Liver (tissue), 9 donors: ENCODE measurements around the gene MADD. TPM values are rescaled to one million over a fixed set of nuclear protein-coding genes. Genes with fewer than 3 reads are reported as not detected.
A peak's percentile ranks its signal among the peaks of the same experiment; 100 is the strongest.

Experiments
- DNase-seq: peaks from one replicate; pipeline ENCODE4 v3.0.0-alpha.2; 2017; ENCODE audit warnings: low spot score
- H3K27ac ChIP-seq, 2 donors: one replicate each; pipeline ENCODE4 v1.7.0; 2013; ENCODE audit warnings: inconsistent platforms in 2 of 2, low read length in 2 of 2, control low read depth in 1 of 2, low read depth in 1 of 2, mild to moderate bottlenecking in 1 of 2
- H3K27me3 ChIP-seq, 4 donors: one replicate each; pipeline versions ENCODE4 v1.6.1 to v1.7.0; 2013; ENCODE audit warnings: low read length in 3 of 4, inconsistent platforms in 1 of 4, mild to moderate bottlenecking in 1 of 4, moderate library complexity in 1 of 4; ENCODE audit not compliant: control insufficient read depth in 4 of 4, insufficient read depth in 4 of 4
- H3K36me3 ChIP-seq, 4 donors: one replicate each; pipeline versions ENCODE4 v1.6.1 to v1.7.0; 2013; ENCODE audit warnings: low read length in 3 of 4, mild to moderate bottlenecking in 3 of 4, low read depth in 1 of 4, moderate library complexity in 1 of 4; ENCODE audit not compliant: control insufficient read depth in 4 of 4, insufficient read depth in 3 of 4
- H3K4me1 ChIP-seq, 4 donors: one replicate each; pipeline versions ENCODE4 v1.6.1 to v1.7.0; 2013; ENCODE audit warnings: low read length in 3 of 4, mild to moderate bottlenecking in 3 of 4, moderate library complexity in 1 of 4; ENCODE audit not compliant: control insufficient read depth in 4 of 4, insufficient read depth in 4 of 4
- H3K4me3 ChIP-seq, 3 donors: one replicate each; pipeline versions ENCODE4 v1.6.1 to v1.7.0; 2013; ENCODE audit warnings: low read length in 3 of 3, control low read depth in 1 of 3, low read depth in 1 of 3, mild to moderate bottlenecking in 1 of 3
- H3K9ac ChIP-seq, 2 donors: one replicate each; pipeline ENCODE4 v1.7.0; 2013; ENCODE audit warnings: low read length in 2 of 2, mild to moderate bottlenecking in 2 of 2, moderate library complexity in 2 of 2, control low read depth in 1 of 2, low read depth in 1 of 2
- H3K9me3 ChIP-seq, 4 donors: one replicate each; pipeline versions ENCODE4 v1.6.1 to v1.7.0; 2013; ENCODE audit warnings: low read length in 3 of 4; ENCODE audit not compliant: control insufficient read depth in 4 of 4
- EGR1 ChIP-seq, 2 donors: IDR thresholded peaks; 2 replicates each; pipeline ENCODE4 v1.6.1; 2016 to 2018; ENCODE audit warnings: antibody characterized with exemption in 2 of 2, low read depth in 2 of 2
- FOXA2 ChIP-seq: IDR thresholded peaks from 2 replicates; pipeline ENCODE4 v1.6.1; 2016; ENCODE audit warnings: antibody characterized with exemption
- GABPA ChIP-seq, 2 donors: IDR thresholded peaks in 1 of 2; conservative IDR thresholded peaks in 1 of 2; 2 replicates each; pipeline ENCODE4 v1.6.1; 2016; ENCODE audit warnings: antibody characterized with exemption in 2 of 2, mild to moderate bottlenecking in 1 of 2, moderate library complexity in 1 of 2
- HNF4A ChIP-seq, 2 donors: conservative IDR thresholded peaks; 2 replicates each; pipeline ENCODE4 v1.6.1; 2016; ENCODE audit warnings: antibody characterized with exemption in 2 of 2, mild to moderate bottlenecking in 2 of 2
- HNF4G ChIP-seq: IDR thresholded peaks from 2 replicates; pipeline ENCODE4 v1.6.1; 2016; ENCODE audit warnings: antibody characterized with exemption
- JUND ChIP-seq, 2 donors: IDR thresholded peaks; 2 replicates each; pipeline ENCODE4 v1.6.1; 2016; ENCODE audit warnings: antibody characterized with exemption in 2 of 2
- NR2F2 ChIP-seq: IDR thresholded peaks from 2 replicates; pipeline ENCODE4 v1.6.1; 2016; ENCODE audit warnings: antibody characterized with exemption
- RAD21 ChIP-seq, 2 donors: IDR thresholded peaks; 2 replicates each; pipeline ENCODE4 v1.6.1; 2016; ENCODE audit warnings: antibody characterized with exemption in 2 of 2, mild to moderate bottlenecking in 2 of 2
- SP1 ChIP-seq: IDR thresholded peaks from 2 replicates; pipeline ENCODE4 v1.6.1; 2018; ENCODE audit warnings: antibody characterized with exemption, mild to moderate bottlenecking
- TAF1 ChIP-seq: conservative IDR thresholded peaks from 2 replicates; pipeline ENCODE4 v1.6.1; 2016; ENCODE audit warnings: antibody characterized with exemption, mild to moderate bottlenecking
- YY1 ChIP-seq: IDR thresholded peaks from 2 replicates; pipeline ENCODE4 v1.6.1; 2016; ENCODE audit warnings: antibody characterized with exemption, mild to moderate bottlenecking
- WGBS: extraction: QIAGEN DNeasy Blood & Tissue Kit; methylation state at CpG from one replicate; pipeline ENCODE4 v1.1.7; 2013; 5-methylcytosine and 5-hydroxymethylcytosine counted together
- polyA plus RNA-seq, 2 donors: library from polyadenylated mRNA; stranded (reverse) in 1 of 2; unstranded in 1 of 2; fragments of 200-250 nt in 1 of 2; fragments of >200 nt in 1 of 2; fragmentation: Nextera tagmentation in 1 of 2; extraction: Ambion mirVana in 1 of 2; gene quantifications; one replicate each; pipeline versions ENCODE4 v1.2.1 to v1.2.3, GENCODE V29; 2013 to 2015
- total RNA-seq, 2 donors: library from RNA; depleted of rRNA; stranded (reverse); fragments of >200 nt; gene quantifications; one replicate each; pipeline ENCODE4 v1.2.3, GENCODE V29; 2014
- TF ChIP-seq, protein P1 (sequence below): IDR thresholded peaks from 2 replicates; pipeline ENCODE4 v1.6.1; 2016; ENCODE audit warnings: antibody characterized with exemption
- TF ChIP-seq, protein P2 (sequence below): IDR thresholded peaks from 2 replicates; pipeline ENCODE4 v1.6.1; 2016; ENCODE audit warnings: antibody characterized with exemption
- TF ChIP-seq, protein P3 (sequence below): IDR thresholded peaks from 2 replicates; pipeline ENCODE4 v1.6.1; 2016; ENCODE audit warnings: antibody characterized with exemption, mild to moderate bottlenecking
- TF ChIP-seq, protein P4 (sequence below): IDR thresholded peaks from 2 replicates; pipeline ENCODE4 v1.6.1; 2016; ENCODE audit warnings: antibody characterized with exemption
- donor health status: healthy.
- donor health status: healthy.
- donor health status: healthy.
- donor health status: healthy.
- donor health status: healthy.

The MADD gene
- total and polyA plus RNA-seq, 4 donors = 9.9 to 20.5 (median 11.1) TPM

DNA sequence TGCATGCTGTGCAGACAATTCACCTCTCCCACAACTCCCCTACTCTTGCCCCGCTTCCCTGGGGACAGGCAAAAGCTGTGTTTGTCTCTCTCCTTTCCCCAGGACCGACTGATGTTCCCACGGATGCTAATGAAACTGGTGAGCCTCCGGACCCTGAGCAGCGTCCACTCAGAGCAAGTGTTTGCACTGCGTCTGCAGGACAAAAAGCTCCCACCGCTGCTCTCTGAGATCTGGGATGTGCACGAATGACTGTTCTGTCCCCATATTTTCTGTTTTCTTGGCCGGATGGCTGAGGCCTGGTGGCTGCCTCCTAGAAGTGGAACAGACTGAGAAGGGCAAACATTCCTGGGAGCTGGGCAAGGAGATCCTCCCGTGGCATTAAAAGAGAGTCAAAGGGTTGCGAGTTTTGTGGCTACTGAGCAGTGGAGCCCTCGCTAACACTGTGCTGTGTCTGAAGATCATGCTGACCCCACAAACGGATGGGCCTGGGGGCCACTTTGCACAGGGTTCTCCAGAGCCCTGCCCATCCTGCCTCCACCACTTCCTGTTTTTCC lies 1.4 kb upstream of the MADD start:
- TF ChIP-seq EGR1 (IDR thresholded peaks at IDR 0.05; ENCODE audit: low read depth in 2 of 2) (no peak), HNF4G (no peak), FOXA2 (no peak), YY1 (no peak), JUND (IDR thresholded peaks at IDR 0.05) (no peak), NR2F2 (no peak), GABPA (IDR thresholded peaks at IDR 0.05 in 1 of 2, conservative IDR thresholded peaks at IDR 0.05 in 1 of 2) (no peak), TAF1 (no peak), SP1 (no peak)
- TF ChIP-seq, protein P1, sequence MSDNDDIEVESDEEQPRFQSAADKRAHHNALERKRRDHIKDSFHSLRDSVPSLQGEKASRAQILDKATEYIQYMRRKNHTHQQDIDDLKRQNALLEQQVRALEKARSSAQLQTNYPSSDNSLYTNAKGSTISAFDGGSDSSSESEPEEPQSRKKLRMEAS = no peak
- TF ChIP-seq, protein P2, sequence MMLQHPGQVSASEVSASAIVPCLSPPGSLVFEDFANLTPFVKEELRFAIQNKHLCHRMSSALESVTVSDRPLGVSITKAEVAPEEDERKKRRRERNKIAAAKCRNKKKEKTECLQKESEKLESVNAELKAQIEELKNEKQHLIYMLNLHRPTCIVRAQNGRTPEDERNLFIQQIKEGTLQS = no peak
- TF ChIP-seq, protein P3, sequence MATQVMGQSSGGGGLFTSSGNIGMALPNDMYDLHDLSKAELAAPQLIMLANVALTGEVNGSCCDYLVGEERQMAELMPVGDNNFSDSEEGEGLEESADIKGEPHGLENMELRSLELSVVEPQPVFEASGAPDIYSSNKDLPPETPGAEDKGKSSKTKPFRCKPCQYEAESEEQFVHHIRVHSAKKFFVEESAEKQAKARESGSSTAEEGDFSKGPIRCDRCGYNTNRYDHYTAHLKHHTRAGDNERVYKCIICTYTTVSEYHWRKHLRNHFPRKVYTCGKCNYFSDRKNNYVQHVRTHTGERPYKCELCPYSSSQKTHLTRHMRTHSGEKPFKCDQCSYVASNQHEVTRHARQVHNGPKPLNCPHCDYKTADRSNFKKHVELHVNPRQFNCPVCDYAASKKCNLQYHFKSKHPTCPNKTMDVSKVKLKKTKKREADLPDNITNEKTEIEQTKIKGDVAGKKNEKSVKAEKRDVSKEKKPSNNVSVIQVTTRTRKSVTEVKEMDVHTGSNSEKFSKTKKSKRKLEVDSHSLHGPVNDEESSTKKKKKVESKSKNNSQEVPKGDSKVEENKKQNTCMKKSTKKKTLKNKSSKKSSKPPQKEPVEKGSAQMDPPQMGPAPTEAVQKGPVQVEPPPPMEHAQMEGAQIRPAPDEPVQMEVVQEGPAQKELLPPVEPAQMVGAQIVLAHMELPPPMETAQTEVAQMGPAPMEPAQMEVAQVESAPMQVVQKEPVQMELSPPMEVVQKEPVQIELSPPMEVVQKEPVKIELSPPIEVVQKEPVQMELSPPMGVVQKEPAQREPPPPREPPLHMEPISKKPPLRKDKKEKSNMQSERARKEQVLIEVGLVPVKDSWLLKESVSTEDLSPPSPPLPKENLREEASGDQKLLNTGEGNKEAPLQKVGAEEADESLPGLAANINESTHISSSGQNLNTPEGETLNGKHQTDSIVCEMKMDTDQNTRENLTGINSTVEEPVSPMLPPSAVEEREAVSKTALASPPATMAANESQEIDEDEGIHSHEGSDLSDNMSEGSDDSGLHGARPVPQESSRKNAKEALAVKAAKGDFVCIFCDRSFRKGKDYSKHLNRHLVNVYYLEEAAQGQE = no peak
- TF ChIP-seq, protein P4, sequence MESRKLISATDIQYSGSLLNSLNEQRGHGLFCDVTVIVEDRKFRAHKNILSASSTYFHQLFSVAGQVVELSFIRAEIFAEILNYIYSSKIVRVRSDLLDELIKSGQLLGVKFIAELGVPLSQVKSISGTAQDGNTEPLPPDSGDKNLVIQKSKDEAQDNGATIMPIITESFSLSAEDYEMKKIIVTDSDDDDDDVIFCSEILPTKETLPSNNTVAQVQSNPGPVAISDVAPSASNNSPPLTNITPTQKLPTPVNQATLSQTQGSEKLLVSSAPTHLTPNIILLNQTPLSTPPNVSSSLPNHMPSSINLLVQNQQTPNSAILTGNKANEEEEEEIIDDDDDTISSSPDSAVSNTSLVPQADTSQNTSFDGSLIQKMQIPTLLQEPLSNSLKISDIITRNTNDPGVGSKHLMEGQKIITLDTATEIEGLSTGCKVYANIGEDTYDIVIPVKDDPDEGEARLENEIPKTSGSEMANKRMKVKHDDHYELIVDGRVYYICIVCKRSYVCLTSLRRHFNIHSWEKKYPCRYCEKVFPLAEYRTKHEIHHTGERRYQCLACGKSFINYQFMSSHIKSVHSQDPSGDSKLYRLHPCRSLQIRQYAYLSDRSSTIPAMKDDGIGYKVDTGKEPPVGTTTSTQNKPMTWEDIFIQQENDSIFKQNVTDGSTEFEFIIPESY = no peak
- H3K4me1 ChIP-seq = peaks cover 0 to 28% (median 20%) of the 10 kb centered on the region in 4 donors
- no peak overlapping the region for H3K4me3 ChIP-seq
- WGBS = 67% methylated on average over 13 of the region's 13 CpGs
- no peaks in the 10 kb centered on the region for H3K27me3 ChIP-seq
- peak overlapping the region; percentile 88 to 97 for H3K27ac ChIP-seq
- H3K9ac ChIP-seq = no peak overlapping the region
- H3K36me3 ChIP-seq = peaks cover 0 to 4% (median 3%) of the 10 kb centered on the region in 4 donors
- no peaks in the 10 kb centered on the region for H3K9me3 ChIP-seq
- no peak for DNase-seq

DNA sequence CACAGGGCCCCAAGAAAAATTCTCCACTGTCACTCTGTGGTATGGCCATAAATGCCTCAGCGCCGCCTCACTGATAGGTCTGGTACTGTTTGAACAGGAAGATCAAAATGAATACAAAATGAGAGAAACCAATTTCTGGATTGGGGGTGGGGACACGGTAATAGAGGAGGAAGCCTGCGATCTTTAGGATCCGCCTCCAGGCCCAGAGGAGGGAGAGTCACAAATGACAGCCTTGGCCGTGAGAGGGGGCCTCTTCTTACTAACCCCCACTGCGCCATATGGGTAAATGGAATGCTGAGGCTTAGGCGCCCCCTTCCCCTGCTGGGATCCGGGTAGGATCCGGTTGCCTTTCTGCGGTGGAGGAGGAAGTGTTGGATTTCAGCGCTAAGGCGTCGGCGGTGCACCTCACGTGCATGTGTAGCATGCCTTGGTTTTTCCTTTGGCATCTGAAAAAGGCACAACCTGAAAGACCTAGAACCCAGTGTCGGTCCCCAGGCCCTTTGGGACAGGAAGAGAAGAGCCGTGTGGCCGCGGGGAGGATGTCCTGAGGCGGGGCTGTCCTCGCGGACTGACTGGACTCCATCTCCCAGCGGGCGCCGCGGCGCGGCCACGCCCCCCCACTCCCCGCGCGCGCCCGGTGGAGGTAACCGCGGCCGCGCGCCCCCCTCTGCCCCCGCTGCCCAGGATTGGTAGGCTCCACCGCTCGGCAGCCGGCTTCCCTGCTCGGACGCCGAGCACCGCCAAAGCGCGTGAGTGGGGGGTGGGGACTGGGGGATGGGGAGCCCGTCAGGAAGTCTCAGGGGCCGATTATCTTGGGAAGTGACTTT lies 718 bp upstream of the MADD start:
- 4% methylated on average over 52 of the region's 52 CpGs for WGBS
- Histone ChIP-seq H3K4me1 (peaks cover 0 to 28% (median 20%) of the 10 kb centered on the region in 4 donors), H3K27me3 (no peaks in the 10 kb centered on the region), H3K9ac (peak overlapping the region in 1 of 2 donors; percentile 78), H3K4me3 (peak overlapping the region; percentile 78 to 88 (median 79)), H3K27ac (peak overlapping the region; percentile 88 to 97), H3K36me3 (peaks cover 0 to 4% (median under 1%) of the 10 kb centered on the region in 4 donors), H3K9me3 (no peaks in the 10 kb centered on the region)
- peak; percentile 85 for DNase-seq
- peak in 1 of 2 donors; percentile 19 for TF ChIP-seq RAD21 (IDR thresholded peaks at IDR 0.05)
- TF ChIP-seq GABPA (IDR thresholded peaks at IDR 0.05 in 1 of 2, conservative IDR thresholded peaks at IDR 0.05 in 1 of 2) = peak in 1 of 2 donors; percentile 34
- no peak for TF ChIP-seq HNF4A (conservative IDR thresholded peaks at IDR 0.05)
- TF ChIP-seq SP1 = peak; percentile 13
- peak; percentile 53 for TF ChIP-seq YY1
